ENCODE results near the gene ARID1B.

DNA sequence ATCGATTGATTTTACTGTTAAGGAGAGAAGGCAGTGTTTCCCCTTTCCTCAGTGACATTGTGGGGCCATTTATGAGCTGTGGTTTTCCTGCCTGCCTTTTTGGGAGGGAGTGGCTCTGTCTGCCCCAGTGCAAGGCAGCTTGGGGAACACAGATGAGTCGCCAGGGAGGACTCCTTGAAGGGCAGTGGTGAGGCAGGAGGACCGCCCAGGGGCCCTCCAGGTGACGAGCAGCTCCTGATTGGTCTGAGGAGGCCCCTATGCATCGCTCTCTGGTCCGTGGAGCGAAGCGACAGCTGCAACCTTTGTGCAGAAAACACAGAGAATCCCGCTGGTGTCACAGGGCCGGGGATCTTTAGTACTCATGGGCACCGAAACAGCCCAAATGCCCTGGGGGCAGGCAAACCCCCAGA lies 445.8 kb downstream of the ARID1B start:
- TF ChIP-seq, protein P1, sequence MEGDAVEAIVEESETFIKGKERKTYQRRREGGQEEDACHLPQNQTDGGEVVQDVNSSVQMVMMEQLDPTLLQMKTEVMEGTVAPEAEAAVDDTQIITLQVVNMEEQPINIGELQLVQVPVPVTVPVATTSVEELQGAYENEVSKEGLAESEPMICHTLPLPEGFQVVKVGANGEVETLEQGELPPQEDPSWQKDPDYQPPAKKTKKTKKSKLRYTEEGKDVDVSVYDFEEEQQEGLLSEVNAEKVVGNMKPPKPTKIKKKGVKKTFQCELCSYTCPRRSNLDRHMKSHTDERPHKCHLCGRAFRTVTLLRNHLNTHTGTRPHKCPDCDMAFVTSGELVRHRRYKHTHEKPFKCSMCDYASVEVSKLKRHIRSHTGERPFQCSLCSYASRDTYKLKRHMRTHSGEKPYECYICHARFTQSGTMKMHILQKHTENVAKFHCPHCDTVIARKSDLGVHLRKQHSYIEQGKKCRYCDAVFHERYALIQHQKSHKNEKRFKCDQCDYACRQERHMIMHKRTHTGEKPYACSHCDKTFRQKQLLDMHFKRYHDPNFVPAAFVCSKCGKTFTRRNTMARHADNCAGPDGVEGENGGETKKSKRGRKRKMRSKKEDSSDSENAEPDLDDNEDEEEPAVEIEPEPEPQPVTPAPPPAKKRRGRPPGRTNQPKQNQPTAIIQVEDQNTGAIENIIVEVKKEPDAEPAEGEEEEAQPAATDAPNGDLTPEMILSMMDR (conservative IDR thresholded peaks at IDR 0.05): no peak
- TF ChIP-seq EZH2 (IDR thresholded peaks at IDR 0.05; ENCODE audit: low read depth): no peak

Data from PC-9 (cell line).